ENCODE results near the gene MAVS.

DNA sequence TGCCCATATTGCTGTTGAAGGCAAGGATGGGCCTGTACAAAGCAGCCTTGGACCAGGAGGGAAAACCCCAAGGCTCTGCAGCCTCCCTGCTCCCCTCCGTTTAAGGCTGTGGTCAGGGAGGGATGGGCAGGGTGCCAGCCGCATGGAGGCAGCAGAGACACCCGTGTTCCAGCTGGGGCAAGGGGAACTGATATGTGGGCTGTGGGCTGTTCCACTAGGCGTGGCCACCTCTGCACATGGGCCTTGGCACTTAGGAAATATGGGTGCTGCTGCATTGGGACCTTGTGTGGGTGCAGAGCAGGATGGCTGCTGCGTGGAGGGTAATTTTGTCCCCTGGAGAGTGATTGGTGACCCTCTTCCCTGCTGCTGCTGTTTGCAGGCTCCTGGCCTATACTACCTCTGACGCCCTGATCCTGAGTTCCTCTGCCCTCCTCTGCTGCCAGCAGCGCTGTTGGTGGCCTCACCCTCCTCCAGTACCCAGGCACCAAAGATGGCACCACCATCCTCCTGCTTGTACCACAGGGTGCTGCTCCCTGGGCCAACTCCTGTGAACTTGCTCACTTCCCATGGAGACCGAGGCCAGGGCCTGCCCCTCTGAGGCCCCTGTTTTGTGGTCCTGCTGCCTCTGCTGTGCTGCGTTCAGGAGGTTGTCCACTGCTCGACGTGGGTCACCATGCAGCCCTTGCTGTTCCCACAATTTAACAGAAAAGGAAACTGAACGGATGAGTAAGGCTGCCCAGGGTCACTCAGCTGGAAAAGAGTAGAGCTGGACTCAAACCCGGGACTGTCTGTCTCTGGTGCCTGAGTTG is 77.9 kb downstream of the MAVS start:
- TF ChIP-seq, protein P1, sequence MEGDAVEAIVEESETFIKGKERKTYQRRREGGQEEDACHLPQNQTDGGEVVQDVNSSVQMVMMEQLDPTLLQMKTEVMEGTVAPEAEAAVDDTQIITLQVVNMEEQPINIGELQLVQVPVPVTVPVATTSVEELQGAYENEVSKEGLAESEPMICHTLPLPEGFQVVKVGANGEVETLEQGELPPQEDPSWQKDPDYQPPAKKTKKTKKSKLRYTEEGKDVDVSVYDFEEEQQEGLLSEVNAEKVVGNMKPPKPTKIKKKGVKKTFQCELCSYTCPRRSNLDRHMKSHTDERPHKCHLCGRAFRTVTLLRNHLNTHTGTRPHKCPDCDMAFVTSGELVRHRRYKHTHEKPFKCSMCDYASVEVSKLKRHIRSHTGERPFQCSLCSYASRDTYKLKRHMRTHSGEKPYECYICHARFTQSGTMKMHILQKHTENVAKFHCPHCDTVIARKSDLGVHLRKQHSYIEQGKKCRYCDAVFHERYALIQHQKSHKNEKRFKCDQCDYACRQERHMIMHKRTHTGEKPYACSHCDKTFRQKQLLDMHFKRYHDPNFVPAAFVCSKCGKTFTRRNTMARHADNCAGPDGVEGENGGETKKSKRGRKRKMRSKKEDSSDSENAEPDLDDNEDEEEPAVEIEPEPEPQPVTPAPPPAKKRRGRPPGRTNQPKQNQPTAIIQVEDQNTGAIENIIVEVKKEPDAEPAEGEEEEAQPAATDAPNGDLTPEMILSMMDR (IDR thresholded peaks at IDR 0.05; ENCODE audit: poor library complexity): no peak
- TF ChIP-seq EZH2 (IDR thresholded peaks at IDR 0.05; ENCODE audit: borderline replicate concordance): no peak

Data from hepatocyte (in vitro differentiated cells).